ENCODE measurements around the gene GUCY1B1.

GUCY1B1 gene

GRCh38 chr4:155799116-155799793 is 40.4 kb downstream of the GUCY1B1 start:
- no peak for DNase-seq (ENCODE audit: low read depth, low spot score)

GRCh38 chr4:155799794-155800123 is 40.9 kb downstream of the GUCY1B1 start:
- no peak for DNase-seq (ENCODE audit: low read depth, low spot score)

- DNase-seq (ENCODE audit: low read depth, low spot score), result no peak
These were observed 42.0 kb downstream of the GUCY1B1 start for GRCh38 chr4:155800685-155801343.

- DNase-seq (ENCODE audit: low read depth, low spot score), result no peak
These were observed 43.6 kb downstream of the GUCY1B1 start for GRCh38 chr4:155802190-155802959.

GRCh38 chr4:155805016-155805415 is 46.2 kb downstream of the GUCY1B1 start:
- peak; percentile 56 for DNase-seq (ENCODE audit: low read depth, low spot score)

GRCh38 chr4:155807021-155807420 is 48.2 kb downstream of the GUCY1B1 start:
- DNase-seq (ENCODE audit: low read depth, low spot score), result peak; percentile 42

- peak; percentile 80 for DNase-seq (ENCODE audit: low read depth, low spot score)
These were observed 51.0 kb downstream of the GUCY1B1 start for GRCh38 chr4:155809835-155810234.

GRCh38 chr4:155811083-155811482 is 52.3 kb downstream of the GUCY1B1 start:
- peak; percentile 70 for DNase-seq (ENCODE audit: low read depth, low spot score)

- peak; percentile 27 for DNase-seq (ENCODE audit: low read depth, low spot score)
These were observed 59.8 kb downstream of the GUCY1B1 start for GRCh38 chr4:155818639-155819038.

GRCh38 chr4:155819066-155819465 is 60.2 kb downstream of the GUCY1B1 start:
- no peak for DNase-seq (ENCODE audit: low read depth, low spot score)

- no peak for DNase-seq (ENCODE audit: low read depth, low spot score)
These were observed 62.2 kb downstream of the GUCY1B1 start for GRCh38 chr4:155820887-155821518.

- DNase-seq (ENCODE audit: low read depth, low spot score), result no peak
These were observed 63.8 kb downstream of the GUCY1B1 start for GRCh38 chr4:155822572-155822971.

GRCh38 chr4:155828628-155829027 is 69.8 kb downstream of the GUCY1B1 start:
- DNase-seq (ENCODE audit: low read depth, low spot score), result peak; percentile 54

GRCh38 chr4:155832664-155833063 is 73.8 kb downstream of the GUCY1B1 start:
- DNase-seq (ENCODE audit: low read depth, low spot score), result no peak

GRCh38 chr4:155837203-155837796 is 78.5 kb downstream of the GUCY1B1 start:
- no peak for DNase-seq (ENCODE audit: low read depth, low spot score)

- no peak for DNase-seq (ENCODE audit: low read depth, low spot score)
These were observed 83.3 kb downstream of the GUCY1B1 start for GRCh38 chr4:155842080-155842479.

GRCh38 chr4:155846929-155847328 is 88.1 kb downstream of the GUCY1B1 start:
- no peak for DNase-seq (ENCODE audit: low read depth, low spot score)

GRCh38 chr4:155849042-155849441 is 90.2 kb downstream of the GUCY1B1 start:
- DNase-seq (ENCODE audit: low read depth, low spot score), result no peak

- no peak for DNase-seq (ENCODE audit: low read depth, low spot score)
These were observed 94.4 kb downstream of the GUCY1B1 start for GRCh38 chr4:155853189-155853588.

- DNase-seq (ENCODE audit: low read depth, low spot score), result peak; percentile 72
These were observed 95.9 kb downstream of the GUCY1B1 start for GRCh38 chr4:155854582-155855226.

GRCh38 chr4:155855897-155856296 is 97.1 kb downstream of the GUCY1B1 start:
- no peak for DNase-seq (ENCODE audit: low read depth, low spot score)

Measured in astrocyte of the hippocampus (primary cell).